ENCODE measurements around the gene SH3BP2. TPM values are rescaled to one million over a fixed set of nuclear protein-coding genes. Genes with fewer than 3 reads are reported as not detected.

The SH3BP2 gene
- total RNA-seq, 4 donors from 2014 or later = 92.6 to 301 (median 117) TPM

DNA sequence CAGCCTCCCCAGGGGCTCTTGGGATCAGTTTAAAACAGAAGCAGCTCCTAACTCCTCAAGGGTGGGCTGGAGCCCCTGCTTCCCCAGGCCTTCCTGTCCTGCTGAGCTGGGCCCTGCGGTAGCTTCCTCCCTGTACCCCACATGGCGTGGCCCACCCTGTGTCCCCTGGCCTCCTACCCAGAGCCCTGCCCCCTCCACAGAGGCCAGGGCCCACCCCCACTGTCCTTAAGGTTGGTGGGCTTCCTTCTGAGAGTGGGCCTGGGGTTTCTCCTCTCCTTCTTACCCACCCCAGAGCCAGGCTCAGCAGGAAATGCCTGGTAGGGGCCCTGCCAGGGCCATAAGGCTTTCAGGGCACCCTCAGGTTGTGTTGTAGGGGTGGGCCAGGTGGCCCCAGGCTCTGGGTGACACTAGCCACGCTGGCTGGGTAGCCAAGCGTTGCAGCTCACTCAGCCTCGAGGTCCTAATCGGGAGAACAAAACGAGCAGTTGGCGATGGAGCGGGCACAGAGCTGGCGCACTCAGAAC, 11.6 kb downstream of the SH3BP2 start:
- no peaks in the 10 kb centered on the region for H3K27me3 ChIP-seq
- peaks cover 49 to 86% (median 67%) of the 10 kb centered on the region in 4 donors for H3K4me1 ChIP-seq
- peak overlapping the region; percentile 81 to 82 (median 82) for H3K27ac ChIP-seq
- no peaks in the 10 kb centered on the region for H3K36me3 ChIP-seq
- in situ Hi-C loops (cut with MboI; ENCODE audit: low pct_ligation_motif_present in 1 of 4, low pct_unique_long_range_greater_than_20kb in 1 of 4, low sequenced_read_pairs in 3 of 4) = no loop called here
- no peak for DNase-seq
- no peak for TF ChIP-seq EP300 (IDR thresholded peaks at IDR 0.05; ENCODE audit: low read depth)
- TF ChIP-seq POLR2AphosphoS5 (IDR thresholded peaks at IDR 0.05) = no peak
- TF ChIP-seq, protein P1, sequence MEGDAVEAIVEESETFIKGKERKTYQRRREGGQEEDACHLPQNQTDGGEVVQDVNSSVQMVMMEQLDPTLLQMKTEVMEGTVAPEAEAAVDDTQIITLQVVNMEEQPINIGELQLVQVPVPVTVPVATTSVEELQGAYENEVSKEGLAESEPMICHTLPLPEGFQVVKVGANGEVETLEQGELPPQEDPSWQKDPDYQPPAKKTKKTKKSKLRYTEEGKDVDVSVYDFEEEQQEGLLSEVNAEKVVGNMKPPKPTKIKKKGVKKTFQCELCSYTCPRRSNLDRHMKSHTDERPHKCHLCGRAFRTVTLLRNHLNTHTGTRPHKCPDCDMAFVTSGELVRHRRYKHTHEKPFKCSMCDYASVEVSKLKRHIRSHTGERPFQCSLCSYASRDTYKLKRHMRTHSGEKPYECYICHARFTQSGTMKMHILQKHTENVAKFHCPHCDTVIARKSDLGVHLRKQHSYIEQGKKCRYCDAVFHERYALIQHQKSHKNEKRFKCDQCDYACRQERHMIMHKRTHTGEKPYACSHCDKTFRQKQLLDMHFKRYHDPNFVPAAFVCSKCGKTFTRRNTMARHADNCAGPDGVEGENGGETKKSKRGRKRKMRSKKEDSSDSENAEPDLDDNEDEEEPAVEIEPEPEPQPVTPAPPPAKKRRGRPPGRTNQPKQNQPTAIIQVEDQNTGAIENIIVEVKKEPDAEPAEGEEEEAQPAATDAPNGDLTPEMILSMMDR (IDR thresholded peaks at IDR 0.05) = no peak
- no peak for TF ChIP-seq POLR2A (IDR thresholded peaks at IDR 0.05)
- no peak overlapping the region for H3K4me3 ChIP-seq
- intact Hi-C loops (cut with DNase I; ENCODE audit: low total_unique reads) = no loop called here
- WGBS, 2 donors (ENCODE audit: low coverage in 1 of 2) = 90% methylated on average over 10 of the region's 10 CpGs; no CpG with 5 or more reads in 1 of the 2 donors
- no peaks in the 10 kb centered on the region for H3K9me3 ChIP-seq

DNA sequence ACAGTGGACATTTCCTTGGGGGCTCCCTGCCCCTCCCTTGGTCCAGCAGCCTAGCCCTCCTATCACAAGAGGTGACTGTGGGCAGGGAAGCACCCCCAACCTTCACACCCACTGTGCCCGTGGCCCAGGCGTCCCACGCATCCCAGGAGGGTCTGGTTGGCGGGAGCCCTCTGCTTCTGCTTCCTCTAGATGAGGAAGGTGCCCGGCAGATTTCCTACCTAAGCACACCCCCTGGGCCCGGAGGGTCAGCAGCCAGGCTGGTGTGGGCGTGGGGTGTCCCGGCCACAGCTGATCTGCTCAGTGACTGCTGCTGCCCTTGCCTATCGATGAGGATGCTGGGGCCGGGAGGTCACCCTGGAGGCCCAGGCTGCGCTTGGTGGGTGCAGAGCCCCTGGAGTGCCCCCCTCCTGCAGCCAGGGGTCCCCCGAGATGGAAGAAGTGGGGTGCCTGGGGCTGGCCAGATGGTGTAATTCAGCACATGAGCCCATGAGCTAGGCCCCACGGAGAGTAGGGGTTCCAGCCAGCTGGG, 12.2 kb downstream of the SH3BP2 start:
- Histone ChIP-seq H3K4me3 (no peak overlapping the region), H3K27ac (peak overlapping the region; percentile 81 to 82 (median 82)), H3K27me3 (no peaks in the 10 kb centered on the region), H3K36me3 (no peaks in the 10 kb centered on the region), H3K9me3 (no peaks in the 10 kb centered on the region), H3K4me1 (peaks cover 45 to 85% (median 64%) of the 10 kb centered on the region in 4 donors)
- DNase-seq = no peak
- TF ChIP-seq POLR2A (IDR thresholded peaks at IDR 0.05) (no peak), EP300 (IDR thresholded peaks at IDR 0.05; ENCODE audit: low read depth) (no peak), POLR2AphosphoS5 (IDR thresholded peaks at IDR 0.05) (no peak)
- TF ChIP-seq, protein P1 (IDR thresholded peaks at IDR 0.05) = no peak
- intact Hi-C loops (cut with DNase I; ENCODE audit: low total_unique reads) (no loop called here), in situ Hi-C loops (cut with MboI; ENCODE audit: low pct_ligation_motif_present in 1 of 4, low pct_unique_long_range_greater_than_20kb in 1 of 4, low sequenced_read_pairs in 3 of 4) (no loop called here)
- 74% methylated on average over 11 of the region's 13 CpGs; no CpG with 5 or more reads in 1 of the 2 donors for WGBS, 2 donors (ENCODE audit: low coverage in 1 of 2)

DNA sequence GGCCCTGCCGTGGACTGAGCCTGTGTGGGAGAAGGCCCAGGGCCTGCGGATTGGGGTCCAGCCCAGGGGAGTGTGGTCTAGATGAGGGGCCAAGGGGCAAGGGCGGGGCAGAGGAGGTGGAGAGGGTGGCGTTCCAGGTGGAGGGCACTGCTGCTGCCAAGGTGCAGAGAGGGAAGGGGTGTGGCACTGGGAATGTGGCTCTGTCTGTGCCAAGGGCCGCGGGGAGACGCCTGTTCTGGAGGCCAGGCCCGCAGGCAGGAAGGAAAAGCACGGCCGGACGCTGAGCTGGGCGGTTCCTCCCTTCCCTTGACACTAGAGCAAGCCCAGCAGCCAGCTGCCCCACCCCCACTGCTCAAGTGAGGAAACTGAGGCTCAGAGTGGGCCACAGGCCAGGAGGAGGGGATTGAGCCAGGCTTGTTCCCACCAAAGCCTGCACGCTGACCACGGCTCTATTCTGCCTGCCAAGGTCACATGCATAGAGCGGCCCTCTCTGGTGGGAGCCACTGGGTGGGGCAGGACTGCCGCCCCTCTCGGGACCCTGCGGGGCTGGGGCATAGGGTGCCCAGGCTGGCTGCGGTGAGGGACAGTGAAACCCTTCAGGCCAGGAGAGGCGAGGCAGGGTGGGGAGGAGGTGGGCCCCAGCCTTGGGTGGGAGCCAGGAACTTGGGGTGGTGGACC, 13.0 kb downstream of the SH3BP2 start:
- peaks cover 44 to 80% (median 59%) of the 10 kb centered on the region in 4 donors for H3K4me1 ChIP-seq
- peak; percentile 92 for DNase-seq
- 25 to 73% methylated on average over 2 to 20 of the region's 20 CpGs for WGBS, 2 donors (ENCODE audit: low coverage in 1 of 2)
- no peak for TF ChIP-seq EP300 (IDR thresholded peaks at IDR 0.05; ENCODE audit: low read depth)
- peak in 2 of 3 donors; percentile 65 to 71 for TF ChIP-seq POLR2AphosphoS5 (IDR thresholded peaks at IDR 0.05)
- in situ Hi-C loops (cut with MboI; ENCODE audit: low pct_ligation_motif_present in 1 of 4, low pct_unique_long_range_greater_than_20kb in 1 of 4, low sequenced_read_pairs in 3 of 4) (no loop called here), intact Hi-C loops (cut with DNase I; ENCODE audit: low total_unique reads) (no loop called here)
- H3K36me3 ChIP-seq = no peaks in the 10 kb centered on the region
- no peaks in the 10 kb centered on the region for H3K9me3 ChIP-seq
- peak overlapping the region; percentile 81 to 82 (median 82) for H3K27ac ChIP-seq
- no peak overlapping the region for H3K4me3 ChIP-seq
- no peaks in the 10 kb centered on the region for H3K27me3 ChIP-seq

DNA sequence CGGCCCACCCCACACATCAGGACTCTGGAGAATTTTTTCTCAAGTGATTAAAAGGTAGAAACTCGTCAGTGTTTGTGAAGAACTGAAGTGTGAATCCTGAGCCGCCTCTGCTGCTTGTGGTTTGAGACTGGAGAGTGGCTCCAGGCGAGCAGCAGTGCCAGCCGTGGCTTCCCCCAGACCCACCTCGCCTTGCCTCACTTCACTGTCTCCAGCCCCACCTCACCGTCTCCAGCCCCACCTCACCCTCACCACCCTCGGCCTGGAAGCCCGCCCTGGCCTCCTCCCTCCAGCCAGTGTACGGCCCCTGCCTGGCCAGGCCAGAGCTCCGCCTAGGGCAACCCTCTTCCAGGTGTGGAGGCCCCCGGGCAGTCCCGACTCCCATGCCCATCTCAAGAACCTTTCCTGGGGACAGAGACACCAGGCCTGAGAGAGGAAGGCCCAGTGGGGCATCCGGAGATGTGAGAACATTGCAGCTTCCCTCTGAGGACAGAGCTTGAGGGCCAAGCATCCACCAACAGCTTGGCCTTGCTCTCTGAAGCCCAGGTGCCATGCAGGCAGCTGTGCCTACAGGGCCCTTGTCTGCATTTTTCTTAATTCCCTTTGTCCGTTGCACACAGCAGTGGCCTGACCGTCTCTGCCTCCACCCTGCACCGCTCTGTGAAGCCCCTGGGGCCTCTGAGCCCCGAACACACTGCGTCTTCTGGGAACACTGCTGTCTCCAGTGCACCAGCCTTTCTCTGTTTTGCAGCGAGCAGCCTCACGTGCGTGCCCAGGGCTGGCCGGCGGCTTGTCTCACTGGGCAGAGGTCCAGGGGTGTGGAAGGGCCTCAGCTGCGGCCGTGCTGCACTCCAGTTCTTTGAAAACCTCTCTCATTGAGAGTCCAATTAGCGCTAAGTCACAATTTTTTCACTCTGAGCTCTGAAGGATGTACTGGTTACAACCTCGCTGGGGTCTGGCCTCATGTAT, 13.8 kb downstream of the SH3BP2 start:
- Histone ChIP-seq H3K9me3 (no peaks in the 10 kb centered on the region), H3K4me1 (peaks cover 43 to 80% (median 60%) of the 10 kb centered on the region in 4 donors), H3K27me3 (no peaks in the 10 kb centered on the region), H3K27ac (peak overlapping the region; percentile 81 to 82 (median 82)), H3K36me3 (no peaks in the 10 kb centered on the region), H3K4me3 (no peak overlapping the region)
- TF ChIP-seq POLR2AphosphoS5 (IDR thresholded peaks at IDR 0.05) (peak in 1 of 3 donors; percentile 22), POLR2A (IDR thresholded peaks at IDR 0.05) (no peak)
- intact Hi-C loops (cut with DNase I; ENCODE audit: low total_unique reads) (no loop called here), in situ Hi-C loops (cut with MboI; ENCODE audit: low pct_ligation_motif_present in 1 of 4, low pct_unique_long_range_greater_than_20kb in 1 of 4, low sequenced_read_pairs in 3 of 4) (no loop called here)
- 20 to 50% methylated on average over 1 to 28 of the region's 28 CpGs for WGBS, 2 donors (ENCODE audit: low coverage in 1 of 2)
- DNase-seq = peak; percentile 80

Measured in transverse colon (tissue), 4 donors.